SJSA1 (cell line): ENCODE data around the gene TBC1D22A. TPM values are rescaled to one million over a fixed set of nuclear protein-coding genes. Genes with fewer than 3 reads are reported as not detected.

Experiments used
- DNase-seq, 2 experiments: peaks; one replicate each; pipeline ENCODE4 v3.0.0-alpha.2; 2015 to 2020; ENCODE audit warnings: low spot score in 2 of 2, low read depth in 1 of 2
- H3K27ac ChIP-seq: fragments of 250-450 bp; sonication (Bioruptor Pico); 2 replicates; pipeline ENCODE4 v1.5.1; 2020; ENCODE audit warnings: mild to moderate bottlenecking, moderate library complexity
- H3K27me3 ChIP-seq: fragments of 250-450 bp; sonication (Bioruptor Pico); replicated peaks from 2 replicates; pipeline ENCODE4 v1.5.1; 2020; ENCODE audit warnings: mild to moderate bottlenecking, moderate library complexity
- H3K36me3 ChIP-seq: fragments of 250-450 bp; sonication (Bioruptor Pico); 2 replicates; pipeline ENCODE4 v1.5.1; 2020; ENCODE audit warnings: mild to moderate bottlenecking
- H3K4me1 ChIP-seq: fragments of 250-450 bp; sonication (Bioruptor Pico); replicated peaks from 2 replicates; pipeline ENCODE4 v1.6.1; 2021; ENCODE audit warnings: mild to moderate bottlenecking
- H3K4me3 ChIP-seq: fragments of 250-450 bp; sonication (Bioruptor Pico); 2 replicates; pipeline ENCODE4 v1.5.1; 2020; ENCODE audit warnings: mild to moderate bottlenecking
- H3K9me3 ChIP-seq: fragments of 250-450 bp; sonication (Bioruptor Pico); replicated peaks from 2 replicates; pipeline ENCODE4 v1.5.1; 2020; ENCODE audit warnings: mild to moderate bottlenecking
- total RNA-seq: library from RNA; depleted of rRNA; stranded (reverse); fragments of >200 nt; shearing (Covaris generic); gene quantifications from 2 replicates; pipeline ENCODE4 v1.2.3, GENCODE V29; 2014

TBC1D22A gene
- total RNA-seq, 1 experiment from 2014 or later, result 10.5 TPM

- no peaks in the 10 kb centered on the region for H3K9me3 ChIP-seq
- no peak overlapping the region for H3K4me3 ChIP-seq
- no peak for DNase-seq
- H3K36me3 ChIP-seq, result peaks cover 17% of the 10 kb centered on the region
- peaks cover 8% of the 10 kb centered on the region; the same call in 1 of the 2 replicates for H3K4me1 ChIP-seq
- no peaks in the 10 kb centered on the region for H3K27me3 ChIP-seq
- no peak overlapping the region for H3K27ac ChIP-seq
These were observed 1.8 kb downstream of the TBC1D22A start for GRCh38 chr22:46764140-46764680.

- no peak overlapping the region for H3K27ac ChIP-seq
- peaks cover 17% of the 10 kb centered on the region for H3K36me3 ChIP-seq
- H3K4me1 ChIP-seq, result peaks cover 8% of the 10 kb centered on the region; the same call in 1 of the 2 replicates
- no peaks in the 10 kb centered on the region for H3K27me3 ChIP-seq
- no peaks in the 10 kb centered on the region for H3K9me3 ChIP-seq
- H3K4me3 ChIP-seq, result no peak overlapping the region
- DNase-seq, result no peak
These were observed 2.5 kb downstream of the TBC1D22A start for GRCh38 chr22:46764779-46765485.

- peaks cover 5% of the 10 kb centered on the region; the same call in 1 of the 2 replicates for H3K4me1 ChIP-seq
- no peak overlapping the region for H3K4me3 ChIP-seq
- no peak for DNase-seq
- H3K36me3 ChIP-seq, result peaks cover 17% of the 10 kb centered on the region
- H3K9me3 ChIP-seq, result no peaks in the 10 kb centered on the region
- no peaks in the 10 kb centered on the region for H3K27me3 ChIP-seq
- no peak overlapping the region for H3K27ac ChIP-seq
These were observed 4.2 kb downstream of the TBC1D22A start for GRCh38 chr22:46766611-46767010.

GRCh38 chr22:46767249-46767985 lies 5.0 kb downstream of the TBC1D22A start:
- Histone ChIP-seq H3K9me3 (no peaks in the 10 kb centered on the region), H3K27ac (no peak overlapping the region), H3K36me3 (peaks cover 14% of the 10 kb centered on the region), H3K4me3 (no peak overlapping the region), H3K4me1 (peaks cover 5% of the 10 kb centered on the region; the same call in 1 of the 2 replicates), H3K27me3 (no peaks in the 10 kb centered on the region)
- DNase-seq, result no peak

- no peak for DNase-seq
- peaks cover 9% of the 10 kb centered on the region; the same call in 1 of the 2 replicates for H3K36me3 ChIP-seq
- no peak overlapping the region for H3K4me3 ChIP-seq
- H3K27ac ChIP-seq, result no peak overlapping the region
- H3K27me3 ChIP-seq, result no peaks in the 10 kb centered on the region
- H3K9me3 ChIP-seq, result no peaks in the 10 kb centered on the region
- H3K4me1 ChIP-seq, result peaks cover 5% of the 10 kb centered on the region; the same call in 1 of the 2 replicates
These were observed 6.8 kb downstream of the TBC1D22A start for GRCh38 chr22:46769191-46769675.

- Histone ChIP-seq H3K36me3 (peaks cover 9% of the 10 kb centered on the region; the same call in 1 of the 2 replicates), H3K27me3 (no peaks in the 10 kb centered on the region), H3K4me3 (no peak overlapping the region), H3K4me1 (peaks cover 5% of the 10 kb centered on the region; the same call in 1 of the 2 replicates), H3K27ac (no peak overlapping the region), H3K9me3 (no peaks in the 10 kb centered on the region)
- DNase-seq, result no peak
These were observed 7.3 kb downstream of the TBC1D22A start for GRCh38 chr22:46769706-46770105.

GRCh38 chr22:46770151-46770641 lies 7.7 kb downstream of the TBC1D22A start:
- Histone ChIP-seq H3K27me3 (no peaks in the 10 kb centered on the region), H3K27ac (no peak overlapping the region), H3K36me3 (peaks cover 6% of the 10 kb centered on the region; the same call in 1 of the 2 replicates), H3K4me3 (no peak overlapping the region), H3K9me3 (no peaks in the 10 kb centered on the region), H3K4me1 (peaks cover 5% of the 10 kb centered on the region; the same call in 1 of the 2 replicates)
- DNase-seq, result no peak

- Histone ChIP-seq H3K4me3 (no peak overlapping the region), H3K9me3 (no peaks in the 10 kb centered on the region), H3K27ac (no peak overlapping the region), H3K36me3 (peaks cover 6% of the 10 kb centered on the region; the same call in 1 of the 2 replicates), H3K27me3 (no peaks in the 10 kb centered on the region), H3K4me1 (peaks cover 5% of the 10 kb centered on the region; the same call in 1 of the 2 replicates)
- no peak for DNase-seq
These were observed 8.3 kb downstream of the TBC1D22A start for GRCh38 chr22:46770726-46771125.

GRCh38 chr22:46773076-46773475 lies 10.6 kb downstream of the TBC1D22A start:
- H3K36me3 ChIP-seq, result no peaks in the 10 kb centered on the region; the same call in 1 of the 2 replicates
- H3K4me3 ChIP-seq, result no peak overlapping the region
- H3K27me3 ChIP-seq, result no peaks in the 10 kb centered on the region
- no peaks in the 10 kb centered on the region for H3K9me3 ChIP-seq
- no peak for DNase-seq
- H3K4me1 ChIP-seq, result peaks cover 5% of the 10 kb centered on the region; the same call in 1 of the 2 replicates
- no peak overlapping the region for H3K27ac ChIP-seq

- H3K36me3 ChIP-seq, result no peaks in the 10 kb centered on the region; the same call in 1 of the 2 replicates
- no peak overlapping the region for H3K27ac ChIP-seq
- no peak overlapping the region for H3K4me3 ChIP-seq
- no peaks in the 10 kb centered on the region for H3K9me3 ChIP-seq
- no peaks in the 10 kb centered on the region for H3K27me3 ChIP-seq
- peaks cover 5% of the 10 kb centered on the region; the same call in 1 of the 2 replicates for H3K4me1 ChIP-seq
- no peak for DNase-seq
These were observed 12.0 kb downstream of the TBC1D22A start for GRCh38 chr22:46774253-46774979.

GRCh38 chr22:46774980-46775849 lies 12.8 kb downstream of the TBC1D22A start:
- Histone ChIP-seq H3K4me3 (no peak overlapping the region), H3K4me1 (peaks cover 5% of the 10 kb centered on the region; the same call in 1 of the 2 replicates), H3K9me3 (no peaks in the 10 kb centered on the region), H3K27me3 (no peaks in the 10 kb centered on the region), H3K27ac (no peak overlapping the region), H3K36me3 (no peaks in the 10 kb centered on the region; the same call in 1 of the 2 replicates)
- DNase-seq, result no peak
